HG02588 (cell line): ENCODE measurements around the gene RPLP1.

Experiments used
- ATAC-seq: cut with Tn5 transposase; IDR thresholded peaks from one replicate; pipeline ENCODE4 v1.9.1; 2021; ENCODE audit warnings: mild to moderate bottlenecking, moderate library complexity; ENCODE audit not compliant: unreplicated experiment

The RPLP1 gene

DNA sequence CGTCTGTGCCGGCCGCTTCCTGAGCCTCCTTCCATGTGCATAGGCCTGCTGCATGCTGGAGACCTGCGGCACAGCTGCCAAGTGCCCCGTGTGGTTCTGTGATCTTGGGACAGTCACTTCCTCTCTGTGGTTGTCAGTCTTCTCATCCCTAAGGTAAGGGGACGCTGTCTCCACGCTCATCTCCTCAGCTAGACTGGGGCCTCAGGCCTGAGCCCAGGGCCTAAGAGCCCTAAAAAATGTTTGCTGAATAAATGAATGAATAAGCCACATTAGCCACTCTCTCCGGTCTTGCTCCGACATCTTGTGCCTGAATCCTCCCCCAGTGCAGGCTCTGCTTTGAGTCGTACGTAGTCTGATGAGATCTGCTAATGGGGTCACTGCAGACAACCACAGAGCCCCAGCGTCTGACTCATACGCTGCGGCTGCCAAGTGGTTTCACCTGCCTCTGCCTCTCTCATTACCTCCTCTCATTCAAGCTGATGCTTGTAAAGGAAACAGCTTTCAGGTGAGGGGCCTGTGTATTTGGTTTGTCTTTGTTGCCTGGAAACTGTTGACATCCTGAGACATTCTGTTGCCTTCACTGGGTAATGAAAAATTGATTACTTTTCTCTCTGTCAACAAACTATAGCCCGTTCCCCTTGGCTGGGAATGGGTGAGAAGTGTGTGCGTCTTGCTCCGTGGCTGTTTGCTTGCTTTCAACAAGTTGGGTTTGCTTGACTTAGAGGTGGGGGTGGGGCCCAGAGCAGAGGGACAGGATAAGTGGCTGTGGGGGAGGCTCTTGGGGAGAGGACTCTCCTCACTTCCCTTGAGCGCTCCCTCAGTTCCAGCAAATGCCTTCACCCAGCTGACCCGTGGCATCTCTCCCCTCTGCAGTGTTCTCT is 15.9 kb downstream of the RPLP1 start:
- ATAC-seq: no peak

DNA sequence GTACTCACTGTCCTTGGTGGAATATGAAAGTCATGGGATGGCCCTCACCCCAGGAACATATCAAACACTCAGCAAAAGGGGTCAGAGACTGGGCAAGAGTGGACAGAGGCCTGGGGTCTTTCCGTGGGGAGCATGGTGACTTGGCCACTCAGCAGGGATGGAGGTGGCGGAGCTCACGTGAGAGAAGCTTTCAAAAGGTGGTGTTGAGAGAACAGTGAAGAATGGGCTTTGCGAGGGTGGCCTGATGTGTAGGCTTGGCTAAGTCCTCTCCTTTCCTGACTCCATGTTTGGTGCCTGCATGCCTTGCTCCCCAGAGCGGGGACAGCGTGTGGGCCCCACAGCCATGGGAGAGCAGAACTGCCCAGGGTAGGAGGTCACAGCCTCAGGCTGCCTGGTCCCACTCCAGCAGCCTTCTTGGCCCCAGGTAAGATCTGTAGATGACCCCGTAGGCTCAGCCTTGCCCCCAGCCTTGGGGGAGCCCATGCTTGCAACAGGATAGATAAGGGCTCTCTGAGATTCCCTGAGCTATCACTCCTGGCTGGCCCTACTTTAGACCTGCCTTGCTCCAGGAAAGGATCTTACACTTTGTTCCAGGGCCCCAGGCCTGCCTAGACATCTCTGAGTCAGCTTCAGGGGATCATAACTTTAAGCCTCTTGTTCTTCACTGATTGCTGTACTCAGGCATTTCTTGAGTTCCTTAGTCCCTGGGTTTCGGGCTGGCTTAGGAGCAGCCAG is 17.0 kb downstream of the RPLP1 start:
- ATAC-seq: no peak

DNA sequence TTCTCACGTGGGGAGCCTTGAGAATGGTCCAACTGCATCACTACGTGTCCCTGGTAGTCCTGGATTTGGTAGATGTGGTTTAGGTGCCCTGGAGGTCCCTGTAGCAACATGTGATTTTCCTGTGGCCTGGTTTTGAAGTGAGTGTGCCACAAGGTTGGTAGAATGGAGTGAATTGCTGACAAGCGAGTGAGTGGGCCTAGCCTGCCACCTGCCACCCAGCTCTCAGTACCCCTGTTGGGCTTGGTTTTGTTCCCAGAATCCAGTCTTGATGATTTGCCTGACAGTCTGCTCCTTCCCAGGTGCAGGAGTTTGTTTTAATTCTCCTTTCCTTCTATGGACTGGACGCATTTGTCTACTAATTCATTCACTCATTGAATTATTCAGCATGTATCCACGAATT is 19.4 kb downstream of the RPLP1 start:
- no peak for ATAC-seq

DNA sequence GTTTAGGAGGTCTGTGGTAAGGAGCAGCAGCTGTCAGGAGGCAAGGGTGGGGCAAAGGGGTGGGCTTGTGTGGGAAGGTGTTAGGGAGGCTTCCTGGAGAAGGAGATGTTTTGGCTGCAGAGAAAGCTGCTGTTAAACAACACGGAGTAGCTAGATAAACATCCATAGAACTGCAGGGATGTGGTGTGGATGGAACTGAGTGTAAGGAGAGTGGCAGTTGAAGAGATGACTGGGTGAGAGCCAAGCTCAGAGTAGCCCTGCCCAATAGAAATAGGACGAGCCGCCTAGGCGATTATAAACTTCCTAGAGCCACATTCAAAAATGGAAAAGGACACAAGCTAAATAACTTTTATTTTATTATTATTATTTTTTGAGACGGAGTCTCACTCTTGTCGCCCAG is 19.9 kb downstream of the RPLP1 start:
- no peak for ATAC-seq

DNA sequence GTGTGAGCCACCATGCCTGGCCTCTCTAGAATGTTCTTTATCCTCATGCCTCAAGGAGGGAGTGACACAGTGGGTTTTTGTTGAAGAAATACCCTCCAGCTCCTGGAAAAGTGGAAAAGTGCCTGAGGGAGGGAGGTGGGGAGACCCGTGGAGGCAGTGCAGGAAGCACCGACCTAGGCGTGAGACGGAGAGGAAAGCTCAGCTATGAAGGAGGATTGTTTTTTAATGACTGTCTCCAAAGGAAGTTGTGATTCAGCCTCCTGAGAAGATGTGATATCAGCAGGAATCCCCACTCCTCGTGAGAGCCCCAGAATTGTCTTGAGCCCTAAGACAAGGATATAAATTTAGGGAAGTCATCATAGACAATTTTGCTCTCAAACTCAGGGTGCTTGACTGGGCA is 21.7 kb downstream of the RPLP1 start:
- ATAC-seq: no peak

DNA sequence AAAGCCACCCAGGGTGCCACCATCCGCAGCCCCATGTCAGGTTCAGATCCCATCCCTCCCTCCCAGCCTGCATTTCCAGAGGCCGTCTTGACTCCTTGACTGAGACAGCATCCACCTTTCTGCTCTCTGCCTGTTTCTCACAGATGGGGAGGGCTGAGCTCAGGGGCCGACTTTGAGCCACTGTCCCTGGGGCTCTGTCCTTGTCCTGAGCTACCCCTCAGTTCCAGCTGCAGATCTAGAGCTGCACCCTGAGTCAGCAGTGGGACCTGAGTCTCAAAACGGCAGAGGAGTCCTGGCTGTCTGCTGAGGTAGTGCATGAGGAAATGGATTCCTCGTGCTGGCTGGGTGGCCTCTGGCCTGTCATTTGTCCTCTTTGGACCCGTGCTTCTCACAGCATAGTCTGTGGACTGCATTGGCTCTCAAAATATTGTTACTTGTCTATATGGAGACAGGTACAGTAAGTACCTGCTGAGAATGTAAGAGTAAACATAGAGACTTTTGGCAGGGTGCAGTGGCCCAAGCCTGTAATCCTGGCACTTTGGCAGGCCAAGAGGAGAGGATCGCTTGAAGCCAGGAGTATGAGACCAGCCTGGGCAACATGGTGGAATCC is 22.3 kb downstream of the RPLP1 start:
- ATAC-seq: no peak

DNA sequence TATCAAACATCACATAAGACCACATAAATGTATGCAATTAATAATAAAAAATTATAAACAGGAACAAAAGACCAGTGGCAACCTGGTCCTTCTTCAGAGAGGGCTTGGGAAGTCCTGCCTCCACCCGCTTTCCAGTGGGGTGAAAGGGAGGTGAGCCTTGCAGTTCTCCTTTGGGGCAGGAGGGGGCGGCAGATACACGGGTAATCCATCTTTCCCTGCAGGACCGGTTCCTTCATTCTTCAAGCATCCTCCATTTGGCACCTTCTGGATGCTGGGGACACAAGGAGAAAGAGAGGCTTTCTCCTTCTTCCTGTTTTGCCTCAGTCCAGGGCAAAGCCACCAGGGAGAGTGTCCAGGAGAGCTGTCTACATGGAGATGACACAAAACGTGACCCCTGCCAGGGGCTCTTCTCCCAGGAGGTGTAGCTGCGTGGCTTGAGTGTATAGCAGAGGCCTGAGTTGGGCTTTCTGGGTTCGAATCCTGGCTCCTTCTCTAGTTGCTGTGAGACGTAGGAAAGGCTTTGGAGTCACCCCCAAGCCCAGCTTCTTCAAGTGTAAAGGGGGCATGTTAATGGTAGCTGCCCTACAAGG is 23.2 kb downstream of the RPLP1 start:
- ATAC-seq: no peak

DNA sequence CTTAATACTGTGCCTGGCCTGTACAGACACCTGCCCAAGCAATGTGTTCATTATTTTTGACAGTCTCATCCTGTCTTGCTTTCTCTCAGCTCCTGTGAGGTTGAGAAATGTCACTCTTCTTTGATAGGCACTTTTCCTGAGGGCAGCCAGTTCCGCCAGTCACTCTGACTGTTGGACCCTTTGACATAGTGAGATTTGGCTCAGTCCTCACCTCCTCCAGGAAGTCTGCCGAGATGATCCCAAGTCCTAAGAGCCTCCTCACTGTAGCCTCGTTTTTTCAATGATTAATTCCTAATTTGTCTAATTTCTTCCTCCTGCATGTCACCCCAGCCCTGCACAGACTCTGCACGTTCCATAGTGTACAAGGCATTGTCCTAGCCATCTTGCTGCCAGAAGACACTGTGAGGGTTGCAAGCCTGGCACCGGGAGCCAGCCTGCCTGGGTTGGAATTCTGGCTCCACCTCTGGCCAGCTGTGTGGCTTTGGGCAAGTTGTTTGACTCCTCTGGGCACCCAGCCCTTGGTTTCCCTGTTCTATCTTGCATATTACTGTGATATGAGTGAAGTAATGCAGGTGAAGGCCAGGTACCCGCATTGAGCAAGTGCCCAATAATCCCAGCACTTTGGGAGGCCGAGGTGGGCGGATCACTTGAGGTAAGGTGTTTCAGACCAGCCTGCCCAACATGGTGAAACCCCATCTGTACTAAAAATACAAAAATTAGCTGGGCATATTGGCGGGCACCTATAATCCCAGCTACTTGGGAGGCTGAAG is 24.3 kb downstream of the RPLP1 start:
- ATAC-seq: no peak

DNA sequence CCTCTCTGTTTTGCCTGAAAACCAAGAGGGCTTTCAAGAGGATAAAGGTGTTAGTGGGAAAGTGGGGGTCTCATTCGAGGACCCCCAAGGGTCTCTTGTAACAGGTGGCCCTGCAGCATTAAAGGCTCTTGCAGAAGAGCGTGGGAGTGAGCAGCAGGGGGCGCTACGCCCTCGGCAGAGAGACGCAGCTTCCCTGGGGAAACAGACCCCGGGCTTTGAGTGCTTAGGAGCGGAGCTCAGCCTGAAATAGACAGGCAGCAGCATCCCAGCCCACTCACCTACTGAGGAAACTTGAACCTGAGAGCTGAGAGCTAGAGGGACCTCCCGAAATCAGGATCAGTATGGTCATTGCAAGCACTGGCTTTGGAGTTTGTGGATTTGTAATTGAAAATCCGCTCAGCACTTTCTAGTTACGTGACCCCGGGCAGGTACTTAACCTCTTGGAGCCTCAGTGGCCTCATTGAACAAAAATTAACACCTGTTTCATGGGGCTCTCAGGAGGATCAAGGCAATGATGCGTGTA is 25.7 kb downstream of the RPLP1 start:
- no peak for ATAC-seq

DNA sequence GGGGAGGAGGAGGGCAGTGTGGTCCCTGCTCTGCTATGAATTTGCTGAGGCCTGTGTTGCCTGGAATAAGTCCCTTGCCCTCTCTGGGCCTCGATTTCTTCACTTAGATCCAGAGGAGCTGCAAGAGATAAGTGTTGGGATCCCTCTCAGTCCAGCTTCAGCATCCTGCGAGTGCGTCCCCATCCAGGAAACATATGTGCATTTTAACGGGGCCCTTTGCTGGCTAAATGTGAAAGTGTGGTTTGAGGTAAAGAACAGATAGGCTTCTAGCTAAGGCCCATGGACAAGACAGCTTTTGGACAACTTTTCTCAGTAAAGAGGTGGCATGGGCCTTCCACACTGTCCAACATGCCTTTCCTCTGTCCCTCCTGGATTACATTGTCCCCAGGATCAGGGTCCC is 26.5 kb downstream of the RPLP1 start:
- ATAC-seq: no peak

DNA sequence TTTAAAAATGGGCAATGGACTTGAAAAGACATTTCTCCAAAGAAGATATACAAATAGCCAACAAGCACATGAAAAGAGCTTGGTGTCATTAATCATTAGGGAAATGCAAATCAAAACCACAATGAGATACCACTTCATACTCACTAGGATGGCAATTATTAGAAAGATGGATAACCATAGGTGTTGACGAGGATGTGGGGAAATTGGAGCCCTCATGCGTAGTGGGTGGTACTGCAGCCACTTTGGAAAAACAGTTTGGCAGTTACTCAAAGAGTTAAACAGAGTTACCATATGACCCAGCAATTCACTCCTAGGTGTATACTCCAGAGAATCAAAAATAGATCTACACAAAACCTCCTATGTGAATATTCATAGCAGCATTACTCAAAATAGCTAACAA is 27.4 kb downstream of the RPLP1 start:
- ATAC-seq: no peak

DNA sequence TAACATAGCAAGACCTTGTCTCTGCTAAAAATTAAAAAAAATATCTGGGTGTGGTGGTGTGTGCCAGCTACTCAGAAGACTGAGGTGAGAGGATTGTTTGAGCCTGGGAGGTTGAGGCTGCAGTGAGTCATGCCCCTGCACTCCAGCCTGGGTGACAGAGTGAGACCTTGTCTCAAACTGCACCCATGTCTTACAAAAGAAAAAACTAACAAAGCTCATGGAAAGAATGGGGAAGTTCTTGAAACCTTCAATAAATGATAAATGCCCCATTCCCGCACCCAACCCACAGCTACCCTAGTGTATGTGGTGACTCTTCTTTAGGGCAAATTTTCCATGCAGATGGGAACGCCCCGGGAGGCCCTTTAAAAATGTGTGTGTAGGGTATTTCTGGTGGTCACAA is 28.3 kb downstream of the RPLP1 start:
- ATAC-seq: no peak

DNA sequence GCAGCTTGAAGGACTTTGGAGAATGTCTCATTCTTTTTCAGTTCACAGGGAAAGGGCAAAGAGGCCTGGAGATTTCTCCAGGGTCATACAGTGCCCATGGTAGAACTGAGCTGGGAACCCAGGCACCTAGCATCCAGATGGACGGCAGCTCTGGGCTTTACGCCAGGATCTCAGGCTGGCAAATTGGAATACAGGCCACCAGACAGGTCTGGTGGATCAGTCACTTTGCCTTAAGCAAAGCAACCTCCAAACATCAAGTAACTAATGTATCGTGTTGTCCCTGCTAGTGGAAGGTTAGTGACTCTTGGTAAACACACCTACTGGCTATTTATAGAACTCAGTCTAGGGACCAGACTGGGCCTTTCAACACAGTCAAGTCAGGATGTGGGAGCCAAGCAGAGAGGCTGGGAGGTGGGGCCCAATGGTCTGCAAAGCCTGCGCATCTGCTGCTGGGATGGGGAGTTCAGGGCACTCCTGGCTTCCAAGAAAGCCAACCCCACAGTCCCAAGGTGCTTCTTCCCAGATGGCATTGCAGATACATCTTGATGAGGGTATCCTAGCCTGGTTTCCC is 30.2 kb downstream of the RPLP1 start:
- ATAC-seq: no peak

DNA sequence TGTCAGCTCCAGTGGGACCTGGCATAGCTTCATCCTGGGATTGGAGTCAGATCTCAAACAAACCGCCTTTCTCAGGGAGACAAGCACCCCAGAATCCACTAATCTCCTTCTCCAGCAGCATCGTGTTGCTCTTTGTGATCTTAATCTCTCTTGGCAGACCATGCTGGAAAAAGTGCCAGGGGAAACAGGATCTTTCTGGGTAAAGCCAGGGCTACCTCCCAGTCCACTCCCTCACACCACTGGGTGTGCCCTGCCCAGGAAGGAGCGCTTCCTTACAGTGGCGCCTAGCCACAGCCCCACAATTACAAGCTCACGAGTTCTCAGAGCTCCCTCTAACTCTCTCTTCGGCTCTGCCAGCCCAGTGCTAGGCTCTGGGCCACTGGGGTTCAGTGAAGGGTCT is 32.2 kb downstream of the RPLP1 start:
- ATAC-seq: no peak

DNA sequence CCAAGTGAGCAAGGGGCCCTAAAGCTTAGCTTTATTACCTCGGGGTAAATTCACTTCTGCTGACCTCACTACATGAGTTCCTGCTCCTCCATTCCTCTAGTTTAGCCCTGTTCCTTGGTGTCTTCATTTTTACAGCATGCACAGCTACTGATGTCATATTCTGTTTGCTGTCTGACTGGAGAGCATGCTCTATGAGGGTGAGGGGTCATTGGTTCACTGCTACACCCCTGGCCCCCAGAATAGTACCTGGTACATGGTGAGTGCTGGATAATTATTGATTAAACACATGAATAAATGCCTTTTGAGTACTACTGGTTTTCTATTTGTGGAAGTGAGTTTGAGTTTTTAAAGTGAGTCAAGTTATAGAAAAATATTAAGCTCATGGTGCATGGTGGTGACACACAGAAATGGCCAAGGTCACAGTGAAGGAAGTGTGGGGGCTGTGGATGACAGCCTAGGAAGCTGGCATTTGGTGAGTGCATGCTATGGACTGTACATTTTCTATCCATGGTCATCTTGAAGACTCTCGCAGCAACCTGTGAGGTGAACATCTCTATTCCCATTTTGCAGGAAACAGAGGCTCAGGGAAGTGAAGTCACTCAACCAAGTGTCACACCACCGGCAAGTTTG is 34.0 kb downstream of the RPLP1 start:
- no peak for ATAC-seq

DNA sequence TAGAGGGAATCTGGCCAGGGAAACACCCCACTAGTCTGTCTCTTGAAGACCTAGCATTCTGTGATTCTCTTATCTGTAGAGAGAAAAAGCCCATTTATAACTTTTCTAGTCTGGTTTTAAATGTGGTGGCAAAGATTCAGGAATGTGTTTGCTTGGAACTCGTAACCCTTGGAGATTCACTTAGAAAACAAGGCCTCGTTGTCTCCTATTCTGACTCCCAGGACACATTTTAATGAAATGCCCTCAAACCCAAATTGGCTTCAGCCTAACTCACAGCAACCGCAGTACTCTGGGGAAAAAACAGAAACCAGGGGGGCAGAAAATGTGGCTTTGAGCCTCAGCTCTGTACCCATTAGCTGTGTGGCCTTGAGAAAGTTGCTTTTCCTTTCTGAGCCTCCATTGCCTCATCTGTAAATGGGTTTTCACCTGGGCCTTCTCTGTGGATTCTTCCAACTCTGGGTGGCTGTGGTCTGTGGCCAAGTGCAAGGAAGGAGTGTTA is 36.5 kb downstream of the RPLP1 start:
- ATAC-seq: no peak

DNA sequence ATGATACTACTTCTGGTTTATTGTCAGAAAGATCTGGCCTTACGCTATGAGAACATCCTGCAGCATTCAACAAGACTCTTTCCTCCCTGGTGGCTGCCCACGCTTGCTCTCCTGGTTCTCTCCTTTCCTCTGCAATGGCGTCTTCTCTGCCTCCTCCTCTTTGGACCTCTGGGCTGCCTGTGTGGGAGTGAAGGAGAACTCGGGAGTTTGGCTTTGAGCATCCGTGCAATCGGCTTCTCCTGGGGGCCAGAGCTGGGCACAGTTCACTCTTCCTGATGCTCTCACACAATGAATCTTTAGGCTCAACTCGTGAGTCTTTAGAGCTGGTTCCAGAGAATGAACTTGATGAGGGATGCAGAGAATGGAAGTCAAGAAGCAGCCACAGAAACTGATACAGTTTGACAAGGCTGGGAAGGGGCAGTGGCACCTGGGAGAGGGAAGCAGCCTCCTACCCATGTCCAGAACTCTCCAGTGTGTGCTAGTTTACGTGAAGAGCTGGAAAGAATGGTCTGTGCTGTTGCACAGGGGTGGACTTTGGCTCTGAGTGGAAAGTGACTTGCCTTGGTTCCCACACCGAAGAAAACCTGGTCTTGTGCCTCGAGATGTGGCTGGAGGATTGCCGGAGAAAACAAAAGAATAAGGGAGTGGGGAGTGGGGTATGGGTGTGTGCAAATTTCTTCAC is 37.9 kb downstream of the RPLP1 start:
- no peak for ATAC-seq

DNA sequence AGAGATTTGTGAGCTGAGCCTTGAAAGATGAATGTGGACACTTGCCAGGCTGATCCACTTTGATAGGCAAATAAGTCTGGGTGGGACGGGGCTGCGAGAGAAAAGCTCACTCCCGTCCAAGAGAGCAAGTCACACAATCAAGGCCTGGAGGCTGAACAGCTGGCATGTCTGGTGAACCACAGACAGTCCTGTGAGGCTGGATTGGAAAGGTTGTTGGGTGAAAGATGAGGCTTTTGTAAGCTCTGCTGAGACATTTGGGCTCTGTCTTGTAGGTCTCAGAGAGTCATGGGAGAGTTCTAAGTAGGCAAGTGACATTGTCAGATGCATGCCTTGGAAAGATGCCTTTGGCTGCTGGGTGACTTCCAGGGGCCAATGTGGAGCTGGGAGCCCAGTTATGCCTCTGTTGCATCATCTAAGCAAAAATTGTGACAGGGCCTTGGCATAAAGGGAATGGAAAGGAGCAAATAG is 38.5 kb downstream of the RPLP1 start:
- no peak for ATAC-seq

DNA sequence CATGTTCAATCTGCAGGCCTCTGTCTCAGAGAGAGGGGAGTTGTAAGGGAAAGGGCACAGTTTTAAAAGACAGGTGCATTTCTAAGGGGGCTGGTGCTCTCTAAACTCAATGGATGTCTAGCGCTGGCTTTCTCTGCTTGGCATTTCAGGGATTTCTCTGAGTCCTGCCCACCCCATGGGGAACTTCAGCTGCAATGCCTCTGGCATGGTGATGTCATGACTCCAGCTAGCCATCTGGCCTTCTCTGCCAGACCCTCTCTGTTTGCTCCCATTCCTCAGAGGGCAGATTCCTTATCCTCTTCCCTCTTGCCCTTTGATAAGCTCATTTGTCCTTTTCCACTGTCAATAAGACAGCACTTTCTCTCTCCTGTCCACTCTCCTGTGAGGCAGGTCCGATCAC is 40.8 kb downstream of the RPLP1 start:
- ATAC-seq: no peak
